SKM-1 treated with dmso at 0.1 percent for 144 hours (cell line): ENCODE measurements around the gene TOR1B.

ENCODE experiments used
- DNase-seq: peaks from one replicate; lab custom pipeline; 2025; ENCODE audit not compliant: unreplicated experiment; lab: John Stamatoyannopoulos, UW

The TOR1B gene

GRCh38 chr9:129813661-129814060 is 10.7 kb downstream of the TOR1B start:
- DNase-seq: no peak

GRCh38 chr9:129814432-129815223 is 11.6 kb downstream of the TOR1B start:
- no peak for DNase-seq

GRCh38 chr9:129815278-129815677 is 12.3 kb downstream of the TOR1B start:
- no peak for DNase-seq

- DNase-seq: peak; percentile 93
Measured at GRCh38 chr9:129816501-129817435, 13.8 kb downstream of the TOR1B start.

GRCh38 chr9:129822898-129823541 is 20.0 kb downstream of the TOR1B start:
- DNase-seq: peak; percentile 67

GRCh38 chr9:129823542-129823934 is 20.6 kb downstream of the TOR1B start:
- DNase-seq: no peak

GRCh38 chr9:129823935-129824601 is 21.1 kb downstream of the TOR1B start, which contains the start of gene TOR1A:
TSS of gene TOR1A (minus strand) at chr9:129824136. CDS start at chr9:129824085, 51 bp downstream.
- peak; percentile 93 for DNase-seq

GRCh38 chr9:129826344-129826743 is 23.4 kb downstream of the TOR1B start:
- no peak for DNase-seq

GRCh38 chr9:129826759-129827158 is 23.8 kb downstream of the TOR1B start:
- DNase-seq: no peak

- no peak for DNase-seq
Measured at GRCh38 chr9:129828051-129828450, 25.1 kb downstream of the TOR1B start.

- no peak for DNase-seq
Measured at GRCh38 chr9:129828969-129829368, 26.0 kb downstream of the TOR1B start.

- no peak for DNase-seq
Measured at GRCh38 chr9:129832982-129833381, 30.0 kb downstream of the TOR1B start.

GRCh38 chr9:129834489-129835127 is 31.6 kb downstream of the TOR1B start:
- no peak for DNase-seq

- DNase-seq: peak; percentile 96
Measured at GRCh38 chr9:129835128-129835859, 32.3 kb downstream of the TOR1B start, which contains the start of the genes C9orf78 and USP20. TSS of gene C9orf78 (minus strand) at chr9:129835275. CDS start at chr9:129835221, 54 bp downstream. TSS of gene USP20 (plus strand) at chr9:129835458. CDS start at chr9:129852556, 17,098 bp downstream.

- DNase-seq: no peak
Measured at GRCh38 chr9:129835860-129836223, 32.9 kb downstream of the TOR1B start.

- peak; percentile 18 for DNase-seq
Measured at GRCh38 chr9:129836311-129837007, 33.5 kb downstream of the TOR1B start.

GRCh38 chr9:129838707-129839259 is 35.8 kb downstream of the TOR1B start:
- DNase-seq: no peak

- DNase-seq: no peak
Measured at GRCh38 chr9:129839324-129840023, 36.5 kb downstream of the TOR1B start.
